ENCODE measurements around the gene WBP4.

DNA sequence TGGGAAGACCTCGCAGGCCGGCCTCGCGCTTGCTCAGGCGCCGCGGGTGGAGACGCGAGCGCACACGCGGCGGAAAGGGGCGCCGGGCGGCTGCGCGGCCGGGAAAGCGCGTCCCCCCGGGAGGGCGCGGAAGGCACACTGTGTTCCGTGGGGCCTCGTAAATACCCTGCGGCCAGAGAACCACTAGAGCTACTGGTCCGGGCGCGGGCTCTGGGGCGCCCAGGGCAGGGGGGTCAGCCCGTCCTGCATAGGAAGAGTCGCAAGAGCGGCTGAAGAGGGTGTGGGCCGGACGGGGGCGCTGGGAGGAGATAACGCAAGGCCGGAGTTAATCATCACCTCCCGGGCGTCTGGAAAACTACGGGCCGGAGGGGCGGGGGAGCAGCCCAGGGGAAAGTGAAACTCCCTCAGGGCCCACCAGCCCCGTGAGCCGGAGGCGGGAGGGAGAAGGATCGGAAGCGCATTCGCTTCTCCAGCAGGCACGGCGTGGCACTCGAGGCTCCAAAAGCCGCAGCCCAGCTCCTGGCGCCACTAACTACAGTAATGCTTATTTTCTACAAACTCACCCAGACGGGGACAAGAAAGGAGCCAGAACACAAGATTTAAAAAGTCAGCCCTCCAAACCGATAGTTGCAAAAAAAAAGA, 1.1 kb upstream of the WBP4 start:
- TF ChIP-seq, protein P1, sequence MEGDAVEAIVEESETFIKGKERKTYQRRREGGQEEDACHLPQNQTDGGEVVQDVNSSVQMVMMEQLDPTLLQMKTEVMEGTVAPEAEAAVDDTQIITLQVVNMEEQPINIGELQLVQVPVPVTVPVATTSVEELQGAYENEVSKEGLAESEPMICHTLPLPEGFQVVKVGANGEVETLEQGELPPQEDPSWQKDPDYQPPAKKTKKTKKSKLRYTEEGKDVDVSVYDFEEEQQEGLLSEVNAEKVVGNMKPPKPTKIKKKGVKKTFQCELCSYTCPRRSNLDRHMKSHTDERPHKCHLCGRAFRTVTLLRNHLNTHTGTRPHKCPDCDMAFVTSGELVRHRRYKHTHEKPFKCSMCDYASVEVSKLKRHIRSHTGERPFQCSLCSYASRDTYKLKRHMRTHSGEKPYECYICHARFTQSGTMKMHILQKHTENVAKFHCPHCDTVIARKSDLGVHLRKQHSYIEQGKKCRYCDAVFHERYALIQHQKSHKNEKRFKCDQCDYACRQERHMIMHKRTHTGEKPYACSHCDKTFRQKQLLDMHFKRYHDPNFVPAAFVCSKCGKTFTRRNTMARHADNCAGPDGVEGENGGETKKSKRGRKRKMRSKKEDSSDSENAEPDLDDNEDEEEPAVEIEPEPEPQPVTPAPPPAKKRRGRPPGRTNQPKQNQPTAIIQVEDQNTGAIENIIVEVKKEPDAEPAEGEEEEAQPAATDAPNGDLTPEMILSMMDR (IDR thresholded peaks at IDR 0.05): peak in 3 of 6 experiments; percentile 13 to 27 (median 26)
- peak in 2 of 4 donors; percentile 66 to 77 for TF ChIP-seq POLR2A (IDR thresholded peaks at IDR 0.05)

Data from esophagus squamous epithelium (tissue), 4 donors.